Smooth muscle cell (in vitro differentiated cells): ENCODE data around the gene SRF. TPM values are rescaled to one million over a fixed set of nuclear protein-coding genes. Genes with fewer than 3 reads are reported as not detected.

Experiments used
- DNase-seq: peaks from one replicate; lab custom pipeline; 2025; ENCODE audit not compliant: unreplicated experiment; lab: John Stamatoyannopoulos, UW
- H2AFZ ChIP-seq: fragments of 200-600 bp; sonication (generic); 2 replicates; pipeline ENCODE4 v1.6.0; 2016; ENCODE audit warnings: antibody characterized with exemption, low read depth, mild to moderate bottlenecking
- H3F3A ChIP-seq: fragments of 200-600 bp; sonication (generic); 2 replicates; pipeline ENCODE4 v1.6.0; 2017; ENCODE audit warnings: antibody characterized with exemption, low read depth
- H3K27ac ChIP-seq: fragments of 200-600 bp; sonication (generic); 2 replicates; pipeline ENCODE4 v1.5.1; 2016; ENCODE audit warnings: low read depth, mild to moderate bottlenecking
- H3K27me3 ChIP-seq: fragments of 200-600 bp; sonication (generic); 2 replicates; pipeline ENCODE4 v1.6.1; 2016; ENCODE audit warnings: low read depth, mild to moderate bottlenecking
- H3K36me3 ChIP-seq: fragments of 200-600 bp; sonication (generic); 2 replicates; pipeline ENCODE4 v1.5.1; 2016; ENCODE audit warnings: low read depth
- H3K4me1 ChIP-seq: fragments of 200-600 bp; sonication (generic); 2 replicates; pipeline ENCODE4 v1.5.1; 2016; ENCODE audit warnings: low read depth
- H3K4me2 ChIP-seq: fragments of 200-600 bp; sonication (generic); 2 replicates; pipeline ENCODE4 v1.6.0; 2016; ENCODE audit warnings: mild to moderate bottlenecking
- H3K4me3 ChIP-seq: fragments of 200-600 bp; sonication (generic); 2 replicates; pipeline ENCODE4 v1.5.1; 2016; ENCODE audit warnings: mild to moderate bottlenecking
- H3K79me2 ChIP-seq: fragments of 200-600 bp; sonication (generic); 2 replicates; pipeline ENCODE4 v1.6.0; 2016; ENCODE audit warnings: low read depth, mild to moderate bottlenecking
- H3K9ac ChIP-seq: fragments of 200-600 bp; sonication (generic); 2 replicates; pipeline ENCODE4 v1.6.0; 2016; ENCODE audit warnings: low read depth
- H3K9me3 ChIP-seq: fragments of 200-600 bp; sonication (generic); replicated peaks from 2 replicates; pipeline ENCODE4 v1.5.1; 2016; ENCODE audit warnings: low read depth
- H4K20me1 ChIP-seq: fragments of 200-600 bp; sonication (generic); 2 replicates; pipeline ENCODE4 v1.6.0; 2016; ENCODE audit warnings: low read depth
- whole genome bisulfite sequencing: methylation state at CpG from one replicate; pipeline ENCODE4 v1.1.7; 2016; ENCODE audit warnings: low lambda C conversion rate; 5-methylcytosine and 5-hydroxymethylcytosine counted together
- polyA plus RNA-seq: library from polyadenylated mRNA; unstranded; fragments of >200 nt; fragmentation: Nextera tagmentation; extraction: Ambion mirVana; gene quantifications from 2 replicates; pipeline ENCODE4 v1.2.1, GENCODE V29; 2016
- total RNA-seq: library from RNA; depleted of rRNA; stranded (reverse); fragments of >200 nt; gene quantifications from 2 replicates; pipeline ENCODE4 v1.2.3, GENCODE V29; 2014
- TF ChIP-seq, protein P1 (sequence below): fragments of 200-600 bp; sonication (generic); IDR thresholded peaks from 2 replicates; pipeline ENCODE4 v1.5.1; 2017; ENCODE audit warnings: borderline replicate concordance, mild to moderate bottlenecking, antibody characterized with exemption; ENCODE audit not compliant: insufficient read depth, poor library complexity, severe bottlenecking

SRF gene
- total and polyA plus RNA-seq, 2 experiments from 2014 or later: 6.8 to 22.9 TPM

DNA sequence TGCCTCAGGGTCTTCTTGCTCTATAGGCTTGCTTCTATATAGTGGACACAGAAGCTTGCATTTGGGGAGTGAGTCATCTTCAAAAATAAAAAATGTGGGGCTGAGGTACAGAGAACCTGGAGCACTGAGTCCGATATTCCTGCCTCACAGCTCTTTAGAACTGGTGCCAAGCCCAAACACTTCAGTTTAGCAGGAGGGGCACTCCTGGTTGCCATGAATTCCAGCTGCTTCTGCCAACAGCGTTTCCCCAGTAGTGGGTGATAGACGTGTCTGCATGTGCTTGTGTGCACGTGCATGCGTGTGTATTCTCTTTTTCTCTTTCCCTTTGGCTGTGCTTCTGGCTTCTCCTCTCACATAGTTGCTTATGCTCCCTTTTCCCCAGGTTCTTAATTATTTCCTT is 46.3 kb downstream of the SRF start:
- WGBS: 94% methylated on average over 5 of the region's 5 CpGs
- no peaks in the 10 kb centered on the region for H3K4me1 ChIP-seq

DNA sequence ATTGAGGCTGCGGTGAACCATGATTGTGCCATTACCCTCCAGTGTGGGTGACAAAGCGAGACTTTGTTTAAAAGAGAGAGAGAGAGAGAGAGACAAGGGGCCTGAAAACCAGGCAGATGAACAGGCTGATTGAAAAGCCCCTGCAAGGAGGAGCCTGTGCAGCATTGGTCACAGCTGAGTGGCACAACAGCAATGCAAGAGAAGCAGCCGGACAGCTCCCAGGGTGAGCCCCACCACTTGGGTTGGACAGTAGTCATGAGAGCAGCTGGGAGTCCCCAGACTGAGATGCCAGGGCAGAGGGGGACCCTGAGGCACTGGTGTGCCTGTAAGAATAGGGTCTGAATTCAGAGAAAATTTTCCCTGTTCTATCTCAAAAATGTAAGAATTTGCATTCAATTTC is 48.0 kb downstream of the SRF start:
- no peaks in the 10 kb centered on the region for H3K9me3 ChIP-seq
- no peaks in the 10 kb centered on the region for H3F3A ChIP-seq
- no peaks in the 10 kb centered on the region for H3K4me1 ChIP-seq
- H3K79me2 ChIP-seq: no peaks in the 10 kb centered on the region
- H2AFZ ChIP-seq: no peak overlapping the region
- no peak for DNase-seq
- no peak overlapping the region for H3K27ac ChIP-seq
- no peak overlapping the region for H3K9ac ChIP-seq
- TF ChIP-seq, protein P1, sequence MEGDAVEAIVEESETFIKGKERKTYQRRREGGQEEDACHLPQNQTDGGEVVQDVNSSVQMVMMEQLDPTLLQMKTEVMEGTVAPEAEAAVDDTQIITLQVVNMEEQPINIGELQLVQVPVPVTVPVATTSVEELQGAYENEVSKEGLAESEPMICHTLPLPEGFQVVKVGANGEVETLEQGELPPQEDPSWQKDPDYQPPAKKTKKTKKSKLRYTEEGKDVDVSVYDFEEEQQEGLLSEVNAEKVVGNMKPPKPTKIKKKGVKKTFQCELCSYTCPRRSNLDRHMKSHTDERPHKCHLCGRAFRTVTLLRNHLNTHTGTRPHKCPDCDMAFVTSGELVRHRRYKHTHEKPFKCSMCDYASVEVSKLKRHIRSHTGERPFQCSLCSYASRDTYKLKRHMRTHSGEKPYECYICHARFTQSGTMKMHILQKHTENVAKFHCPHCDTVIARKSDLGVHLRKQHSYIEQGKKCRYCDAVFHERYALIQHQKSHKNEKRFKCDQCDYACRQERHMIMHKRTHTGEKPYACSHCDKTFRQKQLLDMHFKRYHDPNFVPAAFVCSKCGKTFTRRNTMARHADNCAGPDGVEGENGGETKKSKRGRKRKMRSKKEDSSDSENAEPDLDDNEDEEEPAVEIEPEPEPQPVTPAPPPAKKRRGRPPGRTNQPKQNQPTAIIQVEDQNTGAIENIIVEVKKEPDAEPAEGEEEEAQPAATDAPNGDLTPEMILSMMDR: no peak
- WGBS: 94% methylated on average over 3 of the region's 3 CpGs
- H3K4me3 ChIP-seq: no peak overlapping the region
- no peaks in the 10 kb centered on the region for H3K36me3 ChIP-seq
- no peak overlapping the region for H3K4me2 ChIP-seq
- no peaks in the 10 kb centered on the region for H4K20me1 ChIP-seq
- no peaks in the 10 kb centered on the region for H3K27me3 ChIP-seq

More for the DNA sequence above, 46.3 kb downstream of the SRF start:
- no peak for DNase-seq
- H3K4me3 ChIP-seq: no peak overlapping the region
- TF ChIP-seq, protein P1: no peak
- H3K79me2 ChIP-seq: no peaks in the 10 kb centered on the region
- H2AFZ ChIP-seq: no peak overlapping the region
- no peaks in the 10 kb centered on the region for H3F3A ChIP-seq
- H4K20me1 ChIP-seq: no peaks in the 10 kb centered on the region
- no peaks in the 10 kb centered on the region for H3K9me3 ChIP-seq
- no peak overlapping the region for H3K27ac ChIP-seq
- H3K27me3 ChIP-seq: no peaks in the 10 kb centered on the region
- no peak overlapping the region for H3K4me2 ChIP-seq
- H3K36me3 ChIP-seq: no peaks in the 10 kb centered on the region
- no peak overlapping the region for H3K9ac ChIP-seq

DNA sequence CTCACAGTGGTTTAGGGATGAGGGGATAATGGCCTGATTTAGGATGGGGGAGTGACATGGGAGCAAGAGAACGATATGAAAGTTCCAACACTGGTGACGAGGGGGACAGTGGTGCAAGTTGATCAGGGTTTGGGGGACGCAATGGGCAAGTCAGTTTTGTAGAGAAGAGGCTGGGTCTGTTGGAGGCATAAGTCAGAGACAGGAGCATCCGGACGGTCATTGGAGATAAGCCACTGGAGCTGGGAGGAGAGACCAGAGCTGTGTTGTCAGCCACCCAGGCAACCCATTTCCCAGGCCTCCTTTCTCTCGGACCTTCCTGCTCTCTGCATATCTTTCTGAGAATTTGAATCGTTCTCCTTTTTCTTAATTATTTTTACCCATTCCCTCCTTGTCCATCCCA is 48.7 kb downstream of the SRF start:
- Histone ChIP-seq H3K9me3 (no peaks in the 10 kb centered on the region), H3K4me1 (no peaks in the 10 kb centered on the region), H3K27me3 (no peaks in the 10 kb centered on the region), H3K9ac (no peak overlapping the region), H3K79me2 (no peaks in the 10 kb centered on the region), H3K36me3 (no peaks in the 10 kb centered on the region), H3F3A (no peaks in the 10 kb centered on the region), H3K4me2 (no peak overlapping the region), H4K20me1 (no peaks in the 10 kb centered on the region), H3K27ac (no peak overlapping the region), H3K4me3 (no peak overlapping the region), H2AFZ (no peak overlapping the region)
- TF ChIP-seq, protein P1: no peak
- no peak for DNase-seq
- WGBS: 89% methylated on average over 7 of the region's 7 CpGs

DNA sequence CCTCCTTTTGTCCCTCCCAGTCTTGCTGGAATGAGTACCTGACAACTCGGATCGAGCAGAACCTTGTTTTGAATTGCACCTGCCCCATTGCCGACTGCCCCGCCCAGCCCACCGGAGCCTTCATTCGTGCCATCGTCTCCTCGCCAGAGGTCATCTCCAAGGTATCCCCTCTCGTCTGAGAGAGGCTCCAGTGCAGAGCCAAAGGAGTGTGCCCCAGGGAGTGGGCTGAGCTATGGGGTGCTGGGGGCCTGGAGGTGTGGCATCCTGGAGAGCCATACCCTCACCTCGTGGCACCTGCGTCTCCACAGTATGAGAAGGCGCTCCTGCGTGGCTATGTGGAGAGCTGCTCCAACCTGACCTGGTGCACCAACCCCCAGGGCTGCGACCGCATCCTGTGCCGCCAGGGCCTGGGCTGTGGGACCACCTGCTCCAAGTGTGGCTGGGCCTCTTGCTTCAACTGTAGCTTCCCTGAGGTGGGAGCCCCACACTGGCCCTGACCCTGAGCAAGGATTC is 49.4 kb downstream of the SRF start:
- Histone ChIP-seq H3K9ac (no peak overlapping the region), H3K9me3 (no peaks in the 10 kb centered on the region), H3K36me3 (no peaks in the 10 kb centered on the region), H3K4me2 (no peak overlapping the region), H3K27me3 (no peaks in the 10 kb centered on the region), H3K4me3 (no peak overlapping the region), H3K4me1 (no peaks in the 10 kb centered on the region), H3K27ac (no peak overlapping the region), H4K20me1 (no peaks in the 10 kb centered on the region), H3K79me2 (no peaks in the 10 kb centered on the region), H3F3A (no peaks in the 10 kb centered on the region), H2AFZ (no peak overlapping the region)
- TF ChIP-seq, protein P1: no peak
- no peak for DNase-seq
- 93% methylated on average over 16 of the region's 16 CpGs for WGBS
